ENCODE results near the gene STEEP1. TPM values are rescaled to one million over a fixed set of nuclear protein-coding genes. Genes with fewer than 3 reads are reported as not detected.
"Not testable (repeated sequence)": the region's sequence is repeated elsewhere in the genome, so short reads cannot be mapped to it uniquely, and the experiment has no call there.

STEEP1 gene
- total RNA-seq, 1 donor, result 24.0 TPM

GRCh38 chrX:119497185-119497584 lies 68.0 kb downstream of the STEEP1 start:
- TF ChIP-seq CTCF (IDR thresholded peaks at IDR 0.05; ENCODE audit: insufficient read depth, low read length), result no peak
- H3K4me3 ChIP-seq (ENCODE audit: low read depth, low read length), result no peak overlapping the region
- DNase-seq (ENCODE audit: low read depth), result no peak

- no peak for DNase-seq (ENCODE audit: low read depth)
- no peak for TF ChIP-seq CTCF (IDR thresholded peaks at IDR 0.05; ENCODE audit: insufficient read depth, low read length)
- H3K4me3 ChIP-seq (ENCODE audit: low read depth, low read length), result no peak overlapping the region
Observed at GRCh38 chrX:119495734-119496726, 69.2 kb downstream of the STEEP1 start.

- DNase-seq (ENCODE audit: low read depth); H3K4me3 ChIP-seq (ENCODE audit: low read depth, low read length): not testable (repeated sequence)
Observed at GRCh38 chrX:119493851-119494495, 71.2 kb downstream of the STEEP1 start.

- no peak for DNase-seq (ENCODE audit: low read depth)
Observed at GRCh38 chrX:119492463-119492862, 72.7 kb downstream of the STEEP1 start.

GRCh38 chrX:119489212-119490074 lies 75.8 kb downstream of the STEEP1 start:
- H3K4me3 ChIP-seq (ENCODE audit: low read depth, low read length), result no peak overlapping the region
- no peak for DNase-seq (ENCODE audit: low read depth)
- no peak for TF ChIP-seq CTCF (IDR thresholded peaks at IDR 0.05; ENCODE audit: insufficient read depth, low read length)

More at GRCh38 chrX:119492463-119492862, 72.7 kb downstream of the STEEP1 start:
- no peak overlapping the region for H3K4me3 ChIP-seq (ENCODE audit: low read depth, low read length)
- no peak for TF ChIP-seq CTCF (IDR thresholded peaks at IDR 0.05; ENCODE audit: insufficient read depth, low read length)

GRCh38 chrX:119488749-119489148 lies 76.5 kb downstream of the STEEP1 start:
- DNase-seq (ENCODE audit: low read depth), result peak; percentile 71
- TF ChIP-seq CTCF (IDR thresholded peaks at IDR 0.05; ENCODE audit: insufficient read depth, low read length), result peak; percentile 61
- H3K4me3 ChIP-seq (ENCODE audit: low read depth, low read length), result no peak overlapping the region

Other genes with a start within 250 kb of the STEEP1 start
- 9.3 and 22.9 TPM in 2 replicates for gene SLC25A43, start 166.1 kb downstream of the STEEP1 start, total RNA-seq (ENCODE audit: low replicate concordance)
- gene SLC25A5, start 97.0 kb downstream of the STEEP1 start, total RNA-seq (ENCODE audit: low replicate concordance), result 46.6 and 188 TPM in 2 replicates
- 25.3 and 50.5 TPM in 2 replicates for gene UBE2A, start 9.2 kb upstream of the STEEP1 start, total RNA-seq (ENCODE audit: low replicate concordance)
- 5.2 and 6.2 TPM in 2 replicates for gene NKRF, start 41.0 kb upstream of the STEEP1 start, total RNA-seq (ENCODE audit: low replicate concordance)
- 7.0 and 7.4 TPM in 2 replicates for gene SEPTIN6, start 127.8 kb upstream of the STEEP1 start, total RNA-seq (ENCODE audit: low replicate concordance)
- gene SOWAHD, start 193.2 kb upstream of the STEEP1 start, total RNA-seq (ENCODE audit: low replicate concordance), result not detected in 2 replicates
- gene RPL39, start 226.2 kb upstream of the STEEP1 start, total RNA-seq (ENCODE audit: low replicate concordance), result 485 and 2,998 TPM in 2 replicates

Measured in fibroblast of the aortic adventitia (primary cell).